Stimulated activated CD8-positive, alpha-beta memory T cell treated with anti-CD3 and anti-CD28 coated beads, Interleukin-15, amount 100 ng/mL, for 48 hours (primary cell): ENCODE data around the gene NELFCD.
"Not testable (repeated sequence)": the region's sequence is repeated elsewhere in the genome, so short reads cannot be mapped to it uniquely, and the experiment has no call there.

Experiments
- DNase-seq, 2 donors: peaks; one replicate each; pipeline ENCODE4 v3.0.0-alpha.2; 2020; ENCODE audit warnings: low read depth in 2 of 2

The NELFCD gene

GRCh38 chr20:59025511-59025910, 44.5 kb downstream of the NELFCD start:
- DNase-seq: no peak

GRCh38 chr20:59026904-59027740, 46.1 kb downstream of the NELFCD start:
- no peak for DNase-seq

- DNase-seq: no peak
Observed at GRCh38 chr20:59027741-59028320, 46.8 kb downstream of the NELFCD start.

GRCh38 chr20:59028812-59029211, 47.8 kb downstream of the NELFCD start:
- DNase-seq: no peak

GRCh38 chr20:59030911-59031563, 50.0 kb downstream of the NELFCD start:
- DNase-seq: no peak

GRCh38 chr20:59031564-59032022, 50.5 kb downstream of the NELFCD start:
- no peak for DNase-seq

- peak; percentile 97 to 99 for DNase-seq
Observed at GRCh38 chr20:59032023-59032712, 51.1 kb downstream of the NELFCD start, which contains the start of gene ATP5F1E. TSS of gene ATP5F1E (minus strand) at chr20:59032335. CDS start at chr20:59032251, 84 bp downstream.

- no peak for DNase-seq
Observed at GRCh38 chr20:59032713-59033059, 51.6 kb downstream of the NELFCD start.

GRCh38 chr20:59033093-59033492, 52.0 kb downstream of the NELFCD start:
- no peak for DNase-seq

- no peak for DNase-seq
Observed at GRCh38 chr20:59033616-59034165, 52.6 kb downstream of the NELFCD start.

GRCh38 chr20:59035381-59035780, 54.3 kb downstream of the NELFCD start:
- DNase-seq: no peak

- no peak for DNase-seq
Observed at GRCh38 chr20:59037386-59037785, 56.3 kb downstream of the NELFCD start.

- no peak for DNase-seq
Observed at GRCh38 chr20:59039233-59039632, 58.2 kb downstream of the NELFCD start.

- no peak for DNase-seq
Observed at GRCh38 chr20:59040667-59041066, 59.6 kb downstream of the NELFCD start.

- not testable (repeated sequence) for DNase-seq
Observed at GRCh38 chr20:59041487-59041886, 60.4 kb downstream of the NELFCD start.

- no peak for DNase-seq
Observed at GRCh38 chr20:59042151-59042795, 61.2 kb downstream of the NELFCD start, which contains the start of gene PRELID3B. TSS of gene PRELID3B (minus strand) at chr20:59042786. CDS start at chr20:59042730, 56 bp downstream.

- peak; percentile 92 to 93 for DNase-seq
Observed at GRCh38 chr20:59042796-59043631, 62.0 kb downstream of the NELFCD start.

GRCh38 chr20:59043698-59044097, 62.6 kb downstream of the NELFCD start:
- DNase-seq: no peak

GRCh38 chr20:59044295-59044694, 63.2 kb downstream of the NELFCD start:
- no peak for DNase-seq
